ENCODE measurements around the gene EML5.
A peak's percentile ranks its signal among the peaks of the same experiment; 100 is the strongest.
"Not testable (repeated sequence)": the region's sequence is repeated elsewhere in the genome, so short reads cannot be mapped to it uniquely, and the experiment has no call there.

Gene EML5

GRCh38 chr14:88824314-88825077 lies 31.7 kb upstream of the EML5 start, which contains the start of gene TTC8:
Gene TTC8, plus strand, starts transcription at chr14:88824651. Its CDS starts 57 bp downstream, at chr14:88824708.
- peak; percentile 92 for DNase-seq (ENCODE audit: low read depth)
- TF ChIP-seq, protein P1, sequence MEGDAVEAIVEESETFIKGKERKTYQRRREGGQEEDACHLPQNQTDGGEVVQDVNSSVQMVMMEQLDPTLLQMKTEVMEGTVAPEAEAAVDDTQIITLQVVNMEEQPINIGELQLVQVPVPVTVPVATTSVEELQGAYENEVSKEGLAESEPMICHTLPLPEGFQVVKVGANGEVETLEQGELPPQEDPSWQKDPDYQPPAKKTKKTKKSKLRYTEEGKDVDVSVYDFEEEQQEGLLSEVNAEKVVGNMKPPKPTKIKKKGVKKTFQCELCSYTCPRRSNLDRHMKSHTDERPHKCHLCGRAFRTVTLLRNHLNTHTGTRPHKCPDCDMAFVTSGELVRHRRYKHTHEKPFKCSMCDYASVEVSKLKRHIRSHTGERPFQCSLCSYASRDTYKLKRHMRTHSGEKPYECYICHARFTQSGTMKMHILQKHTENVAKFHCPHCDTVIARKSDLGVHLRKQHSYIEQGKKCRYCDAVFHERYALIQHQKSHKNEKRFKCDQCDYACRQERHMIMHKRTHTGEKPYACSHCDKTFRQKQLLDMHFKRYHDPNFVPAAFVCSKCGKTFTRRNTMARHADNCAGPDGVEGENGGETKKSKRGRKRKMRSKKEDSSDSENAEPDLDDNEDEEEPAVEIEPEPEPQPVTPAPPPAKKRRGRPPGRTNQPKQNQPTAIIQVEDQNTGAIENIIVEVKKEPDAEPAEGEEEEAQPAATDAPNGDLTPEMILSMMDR (IDR thresholded peaks at IDR 0.05; ENCODE audit: low read length, missing control alignments), result no peak
- H3K4me3 ChIP-seq (replicated peaks; ENCODE audit: low read depth, low read length), result peak within 1 kb of the TSS; percentile 78

- TF ChIP-seq, protein P1 (IDR thresholded peaks at IDR 0.05; ENCODE audit: low read length, missing control alignments), result no peak
- DNase-seq (ENCODE audit: low read depth), result no peak
- peak overlapping the region; percentile 78 for H3K4me3 ChIP-seq (replicated peaks; ENCODE audit: low read depth, low read length)
These were observed 31.2 kb upstream of the EML5 start for GRCh38 chr14:88823968-88824313.

DNA sequence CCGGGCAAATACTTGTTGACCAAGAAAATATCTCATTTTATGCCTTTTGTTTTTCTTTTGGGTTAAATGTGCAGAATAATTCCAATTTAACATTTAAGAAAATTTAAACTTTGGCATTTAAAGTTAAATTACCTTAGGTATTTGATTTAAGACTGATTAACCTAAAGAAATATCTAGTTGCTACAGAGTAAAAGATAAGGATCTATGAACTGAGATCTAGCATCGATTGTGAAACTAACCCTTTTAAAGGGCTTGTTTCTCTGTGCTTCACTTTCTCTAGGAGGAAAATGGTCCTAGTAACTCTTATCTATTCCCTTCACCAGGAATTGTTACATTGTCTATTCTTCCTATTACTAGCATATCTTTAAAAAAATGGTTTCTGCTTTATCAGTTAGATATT lies 29.1 kb upstream of the EML5 start:
- H3K4me3 ChIP-seq (replicated peaks; ENCODE audit: low read depth, low read length), result no peak overlapping the region
- TF ChIP-seq, protein P1 (IDR thresholded peaks at IDR 0.05; ENCODE audit: low read length, missing control alignments), result no peak
- DNase-seq (ENCODE audit: low read depth), result no peak

DNA sequence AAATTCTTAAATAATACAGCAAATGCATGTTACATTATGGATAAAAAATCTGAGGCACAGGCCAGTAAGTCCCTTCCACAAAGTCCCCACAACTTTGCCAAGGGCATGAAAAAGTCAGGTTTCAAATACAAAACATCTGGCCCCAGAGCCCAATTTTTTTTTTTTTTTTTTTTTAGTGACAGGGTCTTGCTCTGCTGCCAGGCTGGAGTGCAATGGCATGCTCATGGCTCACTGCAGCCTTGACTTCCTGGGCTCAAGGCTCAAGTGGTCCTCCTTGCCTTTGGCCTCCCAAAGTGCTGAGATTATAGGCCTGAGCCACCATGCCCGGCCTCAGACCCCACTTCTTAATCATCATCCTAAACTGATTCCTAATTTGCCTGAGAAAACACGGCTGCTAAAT lies 28.6 kb upstream of the EML5 start:
- DNase-seq (ENCODE audit: low read depth), result no peak
- TF ChIP-seq, protein P1 (IDR thresholded peaks at IDR 0.05; ENCODE audit: low read length, missing control alignments), result no peak
- no peak overlapping the region for H3K4me3 ChIP-seq (replicated peaks; ENCODE audit: low read depth, low read length)

DNA sequence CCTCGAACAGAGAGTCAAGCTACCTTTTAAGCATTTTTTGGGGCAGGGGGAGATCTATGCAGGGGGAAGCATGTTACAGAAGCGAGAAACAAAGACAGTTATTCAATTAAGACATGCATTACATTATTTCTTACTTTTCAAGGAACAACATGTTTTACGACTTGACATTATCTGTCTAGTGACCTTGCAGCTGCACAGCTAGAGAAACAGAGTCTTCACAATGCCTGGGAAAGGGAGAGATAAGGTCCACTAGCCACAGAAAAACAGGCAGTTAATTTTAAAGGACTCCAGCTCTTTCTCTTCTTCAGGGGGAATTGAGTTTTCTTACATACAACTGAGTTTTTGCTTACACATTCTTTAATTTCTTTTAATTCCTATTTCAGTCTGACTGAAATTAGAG lies 26.9 kb upstream of the EML5 start:
- not testable (repeated sequence) for H3K4me3 ChIP-seq (replicated peaks; ENCODE audit: low read depth, low read length); DNase-seq (ENCODE audit: low read depth)

DNA sequence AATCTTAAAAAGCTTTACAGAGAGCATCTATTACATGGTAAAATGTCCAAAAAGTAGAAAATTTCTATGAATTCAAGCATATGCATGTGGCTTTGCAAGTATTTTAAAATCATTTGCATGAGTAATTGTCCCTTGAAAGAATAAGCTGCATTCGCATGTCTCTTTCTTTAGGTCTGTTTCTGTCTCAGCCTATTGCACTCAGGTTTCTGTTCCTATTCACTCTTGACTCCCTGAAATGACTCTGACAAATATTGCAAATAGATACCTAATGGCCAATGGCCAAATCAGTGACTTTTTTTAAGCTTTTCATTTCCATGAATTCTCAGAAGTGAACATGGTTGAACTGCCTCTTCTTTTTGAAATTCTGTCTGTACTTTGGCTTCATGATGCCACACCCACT lies 25.3 kb upstream of the EML5 start:
- TF ChIP-seq, protein P1 (IDR thresholded peaks at IDR 0.05; ENCODE audit: low read length, missing control alignments), result no peak
- no peak for DNase-seq (ENCODE audit: low read depth)
- no peak overlapping the region for H3K4me3 ChIP-seq (replicated peaks; ENCODE audit: low read depth, low read length)

DNA sequence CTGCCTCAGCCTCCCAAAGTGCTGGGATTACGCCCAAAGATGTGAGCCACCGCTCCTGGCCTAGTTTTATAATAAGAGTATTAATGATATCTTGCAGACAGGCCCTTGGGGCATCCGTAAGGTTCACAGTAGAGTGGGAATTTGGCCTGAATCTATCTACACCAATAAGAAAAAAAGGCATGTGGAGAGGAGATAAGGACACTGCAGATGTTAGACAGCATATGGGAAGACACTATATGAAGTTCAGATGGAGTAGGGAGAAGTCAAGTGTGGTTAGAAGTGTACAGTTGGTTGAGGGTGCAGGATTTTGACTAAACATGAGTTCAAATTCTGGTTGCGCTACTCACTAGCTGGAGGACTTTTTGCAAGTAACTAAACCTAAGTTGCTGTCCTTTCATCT lies 23.2 kb upstream of the EML5 start:
- no peak overlapping the region for H3K4me3 ChIP-seq (replicated peaks; ENCODE audit: low read depth, low read length)
- TF ChIP-seq, protein P1 (IDR thresholded peaks at IDR 0.05; ENCODE audit: low read length, missing control alignments), result no peak
- DNase-seq (ENCODE audit: low read depth), result no peak
